D721Med (cell line): Measurements from ENCODE around the gene PRMT3.
"Not testable (repeated sequence)": the region's sequence is repeated elsewhere in the genome, so short reads cannot be mapped to it uniquely, and the experiment has no call there.

Experiments
- DNase-seq: peaks from one replicate; pipeline ENCODE4 v3.0.0; 2011; ENCODE audit warnings: low spot score; ENCODE audit not compliant: insufficient read length
- FAIRE-seq: peaks from 2 replicates; lab custom pipeline; 2011; peaks lifted over from hg19 to GRCh38; lab: Jason Lieb, UNC
- CTCF ChIP-seq: IDR thresholded peaks from 2 replicates; pipeline ENCODE4 v1.5.1; 2012; ENCODE audit warnings: mild to moderate bottlenecking, control low read depth; ENCODE audit not compliant: insufficient read depth; ENCODE audit errors: missing control alignments

Gene PRMT3

DNA sequence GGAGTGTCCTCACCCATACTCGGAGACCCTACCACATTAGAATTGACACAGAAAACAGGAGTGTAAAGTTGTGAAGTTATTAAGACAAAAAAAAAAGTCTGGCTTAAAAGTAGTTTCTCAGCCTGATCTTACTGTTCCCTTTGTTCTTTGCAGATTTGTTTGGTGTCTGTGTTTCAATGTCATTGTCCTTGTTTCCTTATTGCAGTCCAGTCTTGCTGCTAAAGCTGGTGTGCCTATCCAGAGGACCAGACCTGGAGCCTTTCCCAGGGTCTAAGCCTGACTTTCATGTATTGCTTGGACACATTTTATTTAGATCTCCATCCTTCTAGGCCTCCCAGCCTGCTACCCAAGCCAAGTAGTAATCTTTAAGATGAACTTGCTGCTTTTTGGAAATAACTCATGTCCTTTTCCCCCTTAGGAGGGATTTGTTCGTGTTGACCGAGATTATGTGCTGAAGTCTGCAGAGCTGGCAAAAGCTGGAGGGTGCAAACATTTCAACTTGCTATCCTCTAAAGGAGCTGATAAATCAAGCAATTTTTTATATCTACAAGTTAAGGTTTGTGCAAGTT is 11.3 kb upstream of the PRMT3 start:
- FAIRE-seq (no peak), DNase-seq (no peak)
- no peak for TF ChIP-seq CTCF

DNA sequence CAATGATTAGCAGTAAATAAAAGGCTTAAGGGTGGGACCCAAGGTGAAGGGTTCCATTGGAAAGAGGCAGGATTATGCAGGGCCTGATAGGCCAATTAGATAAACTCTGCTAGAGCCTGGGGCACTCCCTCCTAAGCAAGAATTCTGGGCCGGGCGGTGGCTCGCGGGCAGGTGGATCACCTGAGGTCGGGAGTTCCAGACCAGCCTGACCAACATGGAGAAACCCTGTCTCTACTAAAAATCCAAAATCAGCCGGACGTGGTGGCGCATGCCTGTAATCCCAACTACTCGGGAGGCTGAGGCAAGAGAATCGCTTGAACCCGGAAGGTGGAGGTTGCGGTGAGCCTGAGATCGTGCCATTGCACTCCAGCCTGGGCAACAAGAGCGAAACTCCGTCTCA is 1.5 kb upstream of the PRMT3 start:
- DNase-seq, FAIRE-seq: not testable (repeated sequence)

- FAIRE-seq (no peak), DNase-seq (no peak)
- no peak for TF ChIP-seq CTCF
Observed at GRCh38 chr11:20388096-20389055, 860 bp downstream of the PRMT3 start.

GRCh38 chr11:20397281-20397680 is 9.8 kb downstream of the PRMT3 start:
- TF ChIP-seq CTCF: peak; percentile 67
- DNase-seq (no peak), FAIRE-seq (peak; percentile 11)

- no peak for DNase-seq
- no peak for FAIRE-seq
- TF ChIP-seq CTCF: no peak
Observed at GRCh38 chr11:20399498-20399897, 12.0 kb downstream of the PRMT3 start.

GRCh38 chr11:20403059-20403458 is 15.5 kb downstream of the PRMT3 start:
- DNase-seq: no peak
- no peak for FAIRE-seq
- no peak for TF ChIP-seq CTCF

GRCh38 chr11:20406484-20406883 is 19.0 kb downstream of the PRMT3 start:
- FAIRE-seq: no peak
- no peak for TF ChIP-seq CTCF
- no peak for DNase-seq
